Activated naive CD8-positive, alpha-beta T cell treated with anti-CD3 and anti-CD28 coated beads, Interleukin-2, amount 10 ng/mL, durations not matched to agents 7 days and 5 days (primary cell): ENCODE results near the gene FCRLB. TPM values are rescaled to one million over a fixed set of nuclear protein-coding genes. Genes with fewer than 3 reads are reported as not detected.
"Not testable (repeated sequence)": the region's sequence is repeated elsewhere in the genome, so short reads cannot be mapped to it uniquely, and the experiment has no call there.

Experiments
- ATAC-seq: fragments of 150-1000 bp; cut with Tn5 transposase; one replicate; pipeline ENCODE4 v1.10.0; 2021; ENCODE audit warnings: low read depth, moderate library complexity
- POLR2A ChIA-PET: fragments of 350-600 bp; sonication (Branson Sonifier 250); formaldehyde crosslinking; loops from one replicate; lab custom pipeline; 2021; ENCODE audit warnings: antibody characterized with exemption; lab: Charles Lee
- DNase-seq: peaks from one replicate; pipeline ENCODE4 v3.0.0; 2021
- H3K27ac Mint-ChIP-seq: one replicate; pipeline ENCODE4 v1.8.0; 2022; ENCODE audit warnings: mild to moderate bottlenecking, mixed read lengths
- H3K27me3 Mint-ChIP-seq: one replicate; pipeline ENCODE4 v1.8.0; 2022; ENCODE audit warnings: mild to moderate bottlenecking, moderate library complexity, mixed read lengths
- H3K36me3 Mint-ChIP-seq: one replicate; pipeline ENCODE4 v1.8.0; 2021; ENCODE audit warnings: mild to moderate bottlenecking, mixed read lengths
- H3K4me1 Mint-ChIP-seq: one replicate; pipeline ENCODE4 v1.8.0; 2021; ENCODE audit warnings: mixed read lengths
- H3K4me3 Mint-ChIP-seq: one replicate; pipeline ENCODE4 v1.8.0; 2022; ENCODE audit warnings: mild to moderate bottlenecking, moderate library complexity, mixed read lengths
- H3K9me3 Mint-ChIP-seq: one replicate; pipeline ENCODE4 v1.8.0; 2021; ENCODE audit warnings: mixed read lengths
- total RNA-seq, 2 experiments: library from RNA; stranded (reverse); gene quantifications; one replicate each; pipeline ENCODE4 v1.2.3, GENCODE V29; 2021

The FCRLB gene
- total RNA-seq, 2 experiments from 2014 or later: 0.74 to 0.97 TPM

DNA sequence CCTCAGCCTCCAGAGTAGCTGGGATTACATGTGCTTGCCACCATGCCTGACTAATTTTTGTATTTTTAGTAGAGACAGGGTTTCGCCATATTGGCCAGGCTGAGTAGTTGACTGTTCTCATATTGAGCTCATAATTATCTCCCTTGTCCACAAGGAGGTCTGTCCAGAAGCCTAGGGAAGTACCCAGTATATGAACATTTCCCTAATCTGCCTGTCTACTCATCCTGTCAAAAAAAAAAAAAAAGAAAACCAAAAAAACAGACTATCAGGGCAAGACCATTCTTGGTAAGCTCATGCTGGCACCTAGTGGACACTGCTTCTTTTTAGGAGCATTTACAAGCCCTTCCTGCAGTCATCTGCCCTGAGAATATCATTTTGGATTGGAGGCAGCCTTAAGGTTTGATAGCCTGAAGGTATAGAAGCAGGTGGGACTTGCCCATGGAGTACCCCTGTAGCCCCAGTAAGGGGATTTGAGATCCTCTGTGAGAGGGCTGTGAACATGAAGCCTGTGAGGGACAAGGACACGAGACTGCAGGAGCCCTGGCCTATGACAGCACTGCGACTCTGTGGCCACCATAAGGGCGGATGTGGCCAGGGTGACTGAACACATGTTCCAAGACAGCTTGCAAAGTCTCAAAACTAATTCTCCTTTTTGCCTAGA is 17.4 kb downstream of the FCRLB start:
- Mint-ChIP-seq H3K9me3 (no peaks in the 10 kb centered on the region), H3K27me3 (no peaks in the 10 kb centered on the region), H3K36me3 (no peaks in the 10 kb centered on the region), H3K4me1 (peaks cover 42% of the 10 kb centered on the region), H3K27ac (peak overlapping the region; percentile 78), H3K4me3 (peak overlapping the region; percentile 54)
- ATAC-seq (peak; percentile 88), DNase-seq (peak; percentile 72)
- POLR2A ChIA-PET: interaction anchor here (0.6 to 6.3 kb wide), 4 partner anchors 10 to 215 kb away, joined by 3 to 55 read pairs (median 6); partner anchors contain the start of gene DUSP12

DNA sequence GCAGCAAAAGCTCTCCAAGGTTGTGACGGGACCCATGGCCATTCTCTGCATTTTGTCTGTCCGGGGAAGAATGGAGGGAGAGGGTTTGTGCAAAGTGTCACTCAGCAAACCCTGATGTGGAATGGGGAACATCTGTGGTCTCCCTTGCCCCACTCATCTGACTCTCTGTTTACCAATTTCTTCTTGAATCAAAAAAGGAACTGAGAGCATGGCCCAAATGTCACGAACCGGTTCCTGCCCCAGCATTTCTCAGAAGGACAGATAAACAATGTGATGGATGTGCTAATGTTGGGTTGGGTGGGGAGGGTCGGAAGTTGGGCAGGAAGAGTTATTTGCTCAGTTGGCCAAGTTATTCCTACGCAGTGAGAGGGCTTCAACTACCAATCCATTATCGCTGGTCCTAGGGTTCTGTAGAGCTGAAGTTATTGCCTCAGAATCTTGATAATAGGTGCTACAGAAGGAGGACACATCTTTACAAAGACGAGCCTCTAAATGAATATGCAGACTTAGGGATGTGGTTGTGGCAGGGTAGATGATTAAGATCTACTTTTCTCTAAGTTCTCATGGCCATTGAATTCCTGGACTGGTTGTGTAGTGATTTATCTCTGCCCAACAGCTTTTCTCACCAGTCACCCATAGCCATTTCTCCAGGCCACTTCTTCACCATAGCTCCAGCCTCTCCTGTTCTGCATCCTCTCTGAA is 18.7 kb downstream of the FCRLB start:
- Mint-ChIP-seq H3K27ac (peak overlapping the region; percentile 37), H3K4me1 (peaks cover 51% of the 10 kb centered on the region), H3K27me3 (peaks cover 2% of the 10 kb centered on the region), H3K9me3 (no peaks in the 10 kb centered on the region), H3K4me3 (no peak overlapping the region), H3K36me3 (peaks cover 2% of the 10 kb centered on the region)
- POLR2A ChIA-PET: interaction anchor here (1.7 to 6.3 kb wide), 2 partner anchors 9 to 14 kb away, joined by 7 to 55 read pairs; partner anchors contain the start of gene DUSP12
- ATAC-seq: no peak
- no peak for DNase-seq

DNA sequence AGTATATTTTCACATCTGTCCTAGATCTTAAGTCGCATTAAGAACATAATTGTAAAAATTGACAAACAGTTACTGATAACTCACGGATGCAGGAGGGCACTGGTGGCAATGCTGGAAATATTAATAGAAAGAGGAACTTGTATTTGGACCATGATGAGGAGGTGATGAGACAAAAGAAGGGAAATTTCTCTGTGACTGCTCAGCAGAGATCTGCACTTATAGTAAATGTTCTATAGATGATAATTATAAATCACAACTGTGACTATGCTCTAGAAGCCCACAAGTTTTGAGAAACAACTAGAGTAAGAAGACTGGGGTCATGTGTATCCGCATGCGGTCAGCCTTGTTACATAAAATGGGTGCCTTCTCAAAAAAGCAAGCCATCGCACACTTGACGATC is 19.6 kb downstream of the FCRLB start:
- Mint-ChIP-seq H3K27me3 (peaks cover 2% of the 10 kb centered on the region), H3K36me3 (peaks cover 2% of the 10 kb centered on the region), H3K4me1 (peaks cover 55% of the 10 kb centered on the region), H3K9me3 (no peaks in the 10 kb centered on the region), H3K4me3 (no peak overlapping the region), H3K27ac (no peak overlapping the region)
- no peak for ATAC-seq
- DNase-seq: no peak
- POLR2A ChIA-PET: interaction anchor here (6.3 kb wide), 1 partner anchor 15 kb away, joined by 55 read pairs; no protein-coding TSS in a partner anchor

DNA sequence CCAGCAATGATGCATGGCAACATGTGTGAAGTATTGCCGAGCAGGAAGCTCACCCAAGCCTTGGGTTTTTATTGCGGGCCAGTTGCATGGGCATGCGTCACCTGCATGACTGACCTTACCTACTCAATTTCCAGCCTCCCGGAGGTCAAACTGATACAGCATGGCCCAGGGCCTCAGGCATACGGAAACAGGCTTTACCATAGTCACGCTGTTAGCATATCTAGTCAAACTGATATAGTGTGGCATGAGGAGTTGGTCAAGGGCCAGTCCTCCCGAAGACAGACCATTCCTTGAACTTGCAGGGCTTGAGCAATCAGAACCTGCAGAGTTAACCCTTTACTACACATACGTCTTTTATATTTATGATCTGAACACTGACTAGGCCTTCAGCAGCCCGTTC is 21.9 kb downstream of the FCRLB start:
- Mint-ChIP-seq H3K27ac (no peak overlapping the region), H3K4me1 (peaks cover 47% of the 10 kb centered on the region), H3K36me3 (peaks cover 2% of the 10 kb centered on the region), H3K4me3 (no peak overlapping the region), H3K27me3 (peaks cover 2% of the 10 kb centered on the region), H3K9me3 (no peaks in the 10 kb centered on the region)
- DNase-seq: no peak
- POLR2A ChIA-PET: no interaction called here
- ATAC-seq: no peak

DNA sequence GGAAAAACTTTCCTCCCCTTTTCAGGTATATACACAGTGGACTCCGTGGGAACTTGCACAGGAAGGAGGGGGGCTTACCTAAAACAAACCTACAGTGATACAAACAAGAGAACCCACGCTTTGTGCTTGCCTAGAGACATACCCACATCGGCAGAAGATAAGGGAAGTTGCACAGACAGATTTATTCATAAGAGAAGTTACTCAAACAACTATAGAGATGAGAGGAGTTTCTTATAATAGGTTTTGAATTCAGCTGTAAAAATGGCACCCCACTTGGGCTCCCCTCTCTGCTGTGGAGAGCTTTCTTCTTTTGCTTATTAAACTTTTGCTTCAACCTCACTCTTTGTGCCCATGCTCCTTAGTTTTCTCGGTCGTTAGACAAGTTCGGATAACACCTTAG is 26.5 kb downstream of the FCRLB start:
- H3K9me3 Mint-ChIP-seq: no peaks in the 10 kb centered on the region
- peaks cover 7% of the 10 kb centered on the region for H3K36me3 Mint-ChIP-seq
- no peak overlapping the region for H3K4me3 Mint-ChIP-seq
- POLR2A ChIA-PET: interaction anchor here (1.5 to 2.0 kb wide), 2 partner anchors 9 to 11 kb away, joined by 3 to 7 read pairs; no protein-coding TSS in a partner anchor
- ATAC-seq: no peak
- H3K4me1 Mint-ChIP-seq: peaks cover 37% of the 10 kb centered on the region
- no peak for DNase-seq
- no peak overlapping the region for H3K27ac Mint-ChIP-seq
- H3K27me3 Mint-ChIP-seq: peaks cover 2% of the 10 kb centered on the region

DNA sequence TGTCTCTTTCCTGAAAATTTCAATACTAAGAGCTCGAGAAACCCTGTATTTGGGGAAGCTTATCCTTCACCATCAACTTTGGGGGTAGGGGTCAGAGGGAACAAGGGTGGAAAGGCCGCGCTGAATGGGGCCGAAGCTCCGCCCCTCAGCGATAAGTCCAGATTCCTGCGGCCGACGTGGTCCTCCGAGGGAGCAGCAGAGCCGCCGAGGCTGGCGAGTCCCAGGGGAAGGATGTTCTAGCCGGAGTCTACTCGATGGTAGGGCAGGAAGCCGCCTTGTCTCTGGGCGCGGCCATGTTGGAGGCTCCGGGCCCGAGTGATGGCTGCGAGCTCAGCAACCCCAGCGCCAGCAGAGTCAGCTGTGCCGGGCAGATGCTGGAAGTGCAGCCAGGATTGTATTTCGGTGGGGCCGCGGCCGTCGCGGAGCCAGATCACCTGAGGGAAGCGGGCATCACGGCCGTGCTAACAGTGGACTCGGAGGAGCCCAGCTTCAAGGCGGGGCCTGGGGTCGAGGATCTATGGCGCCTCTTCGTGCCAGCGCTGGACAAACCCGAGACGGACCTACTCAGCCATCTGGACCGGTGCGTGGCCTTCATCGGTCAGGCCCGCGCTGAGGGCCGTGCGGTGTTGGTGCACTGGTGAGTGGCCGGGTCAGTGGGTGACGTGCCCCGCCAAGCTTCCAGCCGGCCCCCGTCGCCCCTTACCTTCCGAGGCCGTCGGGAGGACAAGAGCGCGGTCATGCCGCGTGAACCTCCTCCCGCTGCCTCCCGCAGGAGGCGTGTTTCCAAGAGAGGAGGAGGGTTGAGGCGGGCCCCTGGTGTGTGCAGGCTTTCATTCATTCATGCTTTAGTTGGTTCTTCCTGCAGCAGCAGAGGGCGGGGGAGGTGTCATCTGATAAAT is 28.4 kb downstream of the FCRLB start, which contains the start of gene DUSP12:
DUSP12 (plus strand) TSS at position 278 of the 899 bp plus-strand sequence; CDS start at position 294, 16 bp downstream.
- DNase-seq: peak; percentile 84
- H3K4me3 Mint-ChIP-seq: peak within 1 kb of the TSS; percentile 98
- ATAC-seq: peak; percentile 95
- POLR2A ChIA-PET: interaction anchor here (1.1 to 2.2 kb wide), 7 partner anchors 8 to 288 kb away, joined by 3 to 16 read pairs (median 6); partner anchors contain the start of gene ATF6
- H3K4me1 Mint-ChIP-seq: peaks cover 32% of the 10 kb centered on the region
- peaks cover 2% of the 10 kb centered on the region for H3K27me3 Mint-ChIP-seq
- H3K27ac Mint-ChIP-seq: peak within 1 kb of the TSS; percentile 96
- peaks cover 4% of the 10 kb centered on the region for H3K9me3 Mint-ChIP-seq
- peaks cover 21% of the 10 kb centered on the region for H3K36me3 Mint-ChIP-seq

DNA sequence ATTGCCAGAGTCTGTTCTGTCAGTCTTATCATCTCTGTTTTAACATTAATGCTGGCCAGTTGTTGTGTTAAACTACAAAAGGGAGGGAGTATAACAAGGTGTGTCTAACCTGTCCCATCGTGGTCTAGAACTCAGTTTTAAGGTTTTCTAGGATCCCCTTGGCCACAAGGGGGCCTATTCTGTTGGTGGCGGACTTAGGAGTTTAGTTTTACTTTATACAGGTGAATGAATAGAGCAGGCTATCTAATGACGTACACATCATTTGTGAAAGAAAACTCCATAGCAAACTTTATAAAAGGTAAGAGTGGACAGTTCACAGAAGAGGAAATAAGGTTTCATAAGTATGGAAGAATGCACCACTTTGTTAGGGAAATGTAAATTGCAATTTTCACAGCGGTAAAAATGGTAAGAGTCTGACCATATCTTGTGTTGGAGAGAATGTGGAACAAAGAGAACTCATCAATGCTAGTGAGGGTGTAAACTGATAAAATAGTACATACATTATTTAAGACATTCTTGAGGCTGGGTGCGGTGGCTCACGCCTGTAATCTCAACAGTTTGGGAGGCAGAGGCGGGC is 42.3 kb downstream of the FCRLB start:
- no peak for DNase-seq
- ATAC-seq: peak; percentile 51
- Mint-ChIP-seq H3K4me3 (peak overlapping the region; percentile 61), H3K27me3 (no peaks in the 10 kb centered on the region), H3K27ac (peak overlapping the region; percentile 37), H3K4me1 (peaks cover 34% of the 10 kb centered on the region), H3K36me3 (peaks cover 5% of the 10 kb centered on the region), H3K9me3 (no peaks in the 10 kb centered on the region)
- POLR2A ChIA-PET: interaction anchor here (1.0 kb wide), 1 partner anchor 11 kb away, joined by 3 read pairs; no protein-coding TSS in a partner anchor

DNA sequence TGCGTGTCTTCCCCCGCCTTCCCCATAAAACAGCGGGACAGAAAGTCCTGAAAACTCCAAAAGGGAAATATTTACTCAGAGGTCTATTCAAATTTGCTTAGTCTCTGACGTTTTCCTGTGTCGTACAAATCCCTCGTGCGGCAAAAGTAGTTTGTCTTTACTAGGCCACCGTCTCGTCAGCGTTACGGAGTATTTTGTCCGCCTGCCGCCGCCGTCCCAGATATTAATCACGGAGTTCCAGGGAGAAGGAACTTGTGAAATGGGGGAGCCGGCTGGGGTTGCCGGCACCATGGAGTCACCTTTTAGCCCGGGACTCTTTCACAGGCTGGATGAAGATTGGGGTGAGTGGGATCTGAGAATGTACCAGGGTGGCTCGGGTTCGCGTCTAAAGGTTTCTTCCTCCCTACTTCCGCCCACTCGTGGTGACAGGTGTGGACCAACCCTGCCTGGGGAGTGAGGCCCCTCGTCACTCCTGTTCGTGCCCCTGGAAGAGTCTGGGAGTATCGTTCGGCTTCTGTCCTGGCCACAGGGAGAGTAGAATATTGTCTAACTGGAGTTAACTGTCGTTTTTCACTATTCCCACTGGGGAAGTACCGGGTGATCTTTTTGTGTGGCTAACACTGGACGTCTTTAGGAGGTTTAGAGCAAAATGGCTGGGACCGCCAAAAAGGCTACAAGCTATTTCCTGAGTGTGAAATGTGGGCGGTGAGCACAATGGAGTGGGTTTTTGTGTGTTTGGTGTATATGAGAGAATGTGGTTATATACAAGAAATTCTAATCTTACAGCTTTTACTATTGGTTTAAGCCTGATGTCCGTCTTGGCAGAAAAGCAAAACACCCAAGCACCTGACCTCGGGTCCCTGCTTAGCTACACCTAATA is 45.0 kb downstream of the FCRLB start, which contains the start of gene ATF6:
ATF6 (plus strand) TSS at position 219 of the 880 bp plus-strand sequence; CDS start at position 260, 41 bp downstream.
- ATAC-seq: peak; percentile 75
- no peaks in the 10 kb centered on the region for H3K9me3 Mint-ChIP-seq
- peak within 1 kb of the TSS; percentile 99 for H3K4me3 Mint-ChIP-seq
- H3K27me3 Mint-ChIP-seq: no peaks in the 10 kb centered on the region
- H3K4me1 Mint-ChIP-seq: peaks cover 40% of the 10 kb centered on the region
- H3K27ac Mint-ChIP-seq: peak within 1 kb of the TSS; percentile 98
- POLR2A ChIA-PET: interaction anchor here (1.0 to 1.2 kb wide), 2 partner anchors 16 to 271 kb away, joined by 4 to 5 read pairs; partner anchors contain the start of gene DUSP12
- DNase-seq: peak; percentile 80
- H3K36me3 Mint-ChIP-seq: peaks cover 2% of the 10 kb centered on the region

DNA sequence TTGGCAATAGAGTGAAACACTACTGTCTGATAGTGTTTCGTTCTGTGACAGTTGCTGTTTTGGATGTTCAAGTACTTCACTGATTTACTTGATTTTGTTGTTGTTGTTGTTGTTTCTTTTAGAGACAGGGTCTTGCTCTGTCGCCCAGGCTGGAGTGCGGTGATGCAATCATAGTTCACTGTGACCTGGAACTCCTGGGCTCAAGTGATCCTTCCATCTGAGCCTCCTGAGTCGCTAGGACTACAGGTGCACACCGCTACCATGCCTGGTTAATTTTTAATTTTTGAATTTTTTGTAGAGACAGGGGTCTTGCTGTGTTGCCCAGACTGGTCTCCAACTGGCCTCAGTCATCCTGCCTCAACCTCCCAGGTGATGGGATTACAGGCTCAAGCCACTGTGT is 47.1 kb downstream of the FCRLB start:
- no peaks in the 10 kb centered on the region for H3K27me3 Mint-ChIP-seq
- H3K27ac Mint-ChIP-seq: peak overlapping the region; percentile 22
- H3K4me3 Mint-ChIP-seq: peak overlapping the region; percentile 99
- ATAC-seq (no peak), DNase-seq (no peak)
- peaks cover 2% of the 10 kb centered on the region for H3K36me3 Mint-ChIP-seq
- no peaks in the 10 kb centered on the region for H3K9me3 Mint-ChIP-seq
- peaks cover 35% of the 10 kb centered on the region for H3K4me1 Mint-ChIP-seq
- POLR2A ChIA-PET: no interaction called here

DNA sequence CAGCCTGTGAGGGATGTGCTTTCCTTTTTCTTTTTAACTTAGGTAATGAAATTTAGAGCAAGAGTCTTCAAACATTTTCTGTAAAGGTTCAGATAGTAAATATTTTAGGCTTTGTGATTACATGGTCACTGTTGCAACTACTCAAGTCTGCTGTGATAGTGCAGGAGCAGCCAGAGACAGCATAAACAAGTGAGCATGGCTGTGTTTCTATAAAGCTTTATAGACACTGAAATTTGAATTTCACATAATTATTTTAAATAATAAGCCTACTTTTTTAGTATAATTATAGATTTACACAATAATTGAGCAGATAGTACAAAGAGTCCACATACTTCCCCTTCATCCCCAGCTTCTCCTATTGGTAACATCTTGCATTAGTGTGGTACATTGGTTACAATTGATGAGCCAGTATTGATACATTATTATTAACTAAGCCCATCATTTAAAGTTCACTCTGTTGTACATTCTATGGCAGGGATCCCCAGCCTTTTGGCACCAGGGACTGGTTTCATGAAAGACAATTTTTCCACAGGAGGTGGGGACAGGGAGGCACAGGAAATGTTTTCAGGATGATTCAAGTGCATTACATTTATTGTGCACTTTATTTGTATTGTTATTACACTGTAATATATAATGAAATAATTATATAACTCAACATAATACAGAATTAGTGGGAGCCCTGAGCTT is 47.8 kb downstream of the FCRLB start:
- Mint-ChIP-seq H3K9me3 (no peaks in the 10 kb centered on the region), H3K27ac (no peak overlapping the region), H3K27me3 (no peaks in the 10 kb centered on the region), H3K36me3 (peaks cover 2% of the 10 kb centered on the region), H3K4me3 (no peak overlapping the region), H3K4me1 (peaks cover 31% of the 10 kb centered on the region)
- POLR2A ChIA-PET: no interaction called here
- DNase-seq (no peak), ATAC-seq (no peak)

DNA sequence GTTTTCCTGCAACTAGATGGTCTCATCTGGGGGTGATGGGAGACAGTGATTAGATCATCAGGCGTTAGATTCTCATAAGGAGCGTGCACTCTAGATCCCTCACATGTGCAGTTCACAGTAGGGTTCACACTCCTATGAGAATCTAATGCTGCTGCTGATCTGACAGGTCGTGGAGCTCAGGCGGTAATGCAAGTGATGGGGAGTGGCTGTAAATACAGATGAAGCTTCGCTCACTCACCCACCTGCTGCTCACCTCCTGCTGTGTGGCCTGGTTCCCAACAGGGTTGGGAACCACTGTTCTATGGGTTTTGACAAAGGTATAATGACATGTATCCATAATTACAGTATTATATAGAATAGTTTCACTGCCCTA is 48.3 kb downstream of the FCRLB start:
- POLR2A ChIA-PET: not testable (repeated sequence)

More for the DNA sequence above, 48.3 kb downstream of the FCRLB start:
- H3K4me3 Mint-ChIP-seq, H3K9me3 Mint-ChIP-seq, ATAC-seq, H3K27ac Mint-ChIP-seq, H3K36me3 Mint-ChIP-seq, DNase-seq, H3K27me3 Mint-ChIP-seq: not testable (repeated sequence)
- peaks cover 31% of the 10 kb centered on the region for H3K4me1 Mint-ChIP-seq
